HepG2 (cell line): ENCODE results near the gene LRRC8D. TPM values are rescaled to one million over a fixed set of nuclear protein-coding genes. Genes with fewer than 3 reads are reported as not detected.

Experiments
- ATAC-seq: fragments of 200-7000 bp; cut with Tn5 transposase; 3 replicates; pipeline ENCODE4 v1.9.1; 2020; ENCODE audit warnings: mild to moderate bottlenecking, moderate library complexity
- BruUV-seq: library from RNA; stranded (reverse); fragments of 400-500 nt; replicated peaks from 2 replicates; lab custom pipeline; 2021; lab: Mats Ljungman, UMichigan
- CTCF ChIA-PET: fragments of 300-600 bp; formaldehyde crosslinking; extraction: SDS; loops from one replicate; lab custom pipeline; 2021; ENCODE audit warnings: low total read pairs, inconsistent platforms, low intra/inter-chr PET ratio; lab: Yijun Ruan, JAX
- POLR2A ChIA-PET: fragments of 350-600 bp; sonication (Branson Sonifier 250); formaldehyde crosslinking; loops from one replicate; lab custom pipeline; 2020; ENCODE audit warnings: antibody characterized with exemption, inconsistent platforms; lab: Yijun Ruan, JAX
- DNase-seq: peaks from one replicate; pipeline ENCODE4 v3.0.0-alpha.2; 2015; ENCODE audit warnings: low spot score
- FAIRE-seq: peaks from 3 replicates; lab custom pipeline; 2011; peaks lifted over from hg19 to GRCh38; lab: Jason Lieb, UNC
- H2AFZ ChIP-seq: one replicate; pipeline ENCODE4 v1.6.1; 2011; ENCODE audit warnings: low read length, inconsistent platforms
- H3K27ac ChIP-seq: fragments of 300-600 bp; 3 replicates; pipeline ENCODE4 v1.8.0; 2011; ENCODE audit warnings: mixed run types, mild to moderate bottlenecking, mixed read lengths, low read length, inconsistent platforms; ENCODE audit not compliant: insufficient read depth; ENCODE audit errors: extremely low read length
- H3K27me3 ChIP-seq, 2 experiments: fragments of 200-600 bp in 1 of 2; 2 replicates in 1 of 2; 3 replicates in 1 of 2; pipeline versions ENCODE4 v1.6.0 to v1.8.0; 2011; ENCODE audit warnings: low read length in 2 of 2, mild to moderate bottlenecking in 2 of 2, moderate library complexity in 2 of 2, inconsistent platforms in 1 of 2; ENCODE audit not compliant: insufficient read depth in 2 of 2, control insufficient read depth in 1 of 2
- H3K36me3 ChIP-seq, 2 experiments: fragments of 200-600 bp in 1 of 2; replicated peaks in 1 of 2; 2 replicates in 1 of 2; 3 replicates in 1 of 2; pipeline versions ENCODE4 v1.5.1 to v1.8.0; 2011; ENCODE audit warnings: low read length in 2 of 2, inconsistent platforms in 1 of 2; ENCODE audit not compliant: insufficient read depth in 2 of 2, control insufficient read depth in 1 of 2
- H3K4me1 ChIP-seq: 2 replicates; pipeline ENCODE4 v1.5.1; 2012; ENCODE audit warnings: low read length, inconsistent platforms; ENCODE audit not compliant: insufficient read depth
- H3K4me2 ChIP-seq: 2 replicates; pipeline ENCODE4 v1.6.0; 2011; ENCODE audit warnings: low read depth, low read length, inconsistent platforms
- H3K4me3 ChIP-seq, 3 experiments: fragments of 200-600 bp in 1 of 3; sonication (generic), shearing (Covaris generic) in 1 of 3; replicated peaks in 1 of 3; 2 replicates each; pipeline ENCODE4 v1.5.1; 2011 to 2016; ENCODE audit warnings: low read length in 3 of 3, inconsistent platforms in 2 of 3, low read depth in 2 of 3, mild to moderate bottlenecking in 2 of 3, control low read depth in 1 of 3, mixed read lengths in 1 of 3; ENCODE audit not compliant: insufficient read depth in 1 of 3
- H3K79me2 ChIP-seq: one replicate; pipeline ENCODE4 v1.6.1; 2011; ENCODE audit warnings: low read length, inconsistent platforms; ENCODE audit not compliant: insufficient read depth
- H3K9ac ChIP-seq: 2 replicates; pipeline ENCODE4 v1.6.0; 2011; ENCODE audit warnings: mild to moderate bottlenecking, low read depth, low read length, inconsistent platforms; ENCODE audit not compliant: insufficient read depth
- H3K9me3 ChIP-seq: 2 replicates; pipeline ENCODE4 v1.5.1; 2012; ENCODE audit warnings: mild to moderate bottlenecking, low read length
- H4K20me1 ChIP-seq: 2 replicates; pipeline ENCODE4 v1.6.0; 2011; ENCODE audit warnings: inconsistent platforms, mild to moderate bottlenecking, low read length, moderate library complexity; ENCODE audit not compliant: insufficient read depth
- CAMTA2 ChIP-seq: sonication (generic); formaldehyde crosslinking; IDR thresholded peaks from 2 replicates; pipeline ENCODE4 v1.4.0; 2020; ENCODE audit warnings: mild to moderate bottlenecking, missing genetic modification reagents, borderline replicate concordance
- CBX2 ChIP-seq, 2 experiments: fragments of 200-600 bp in 1 of 2; sonication (generic); formaldehyde crosslinking in 1 of 2; IDR thresholded peaks; 2 replicates each; pipeline versions ENCODE4 v1.7.0 to v1.8.1; 2018 to 2022; ENCODE audit warnings: low read depth in 2 of 2, low read length in 1 of 2, mild to moderate bottlenecking in 1 of 2, missing genetic modification reagents in 1 of 2
- EP300 ChIP-seq, 3 experiments: sonication (generic) in 1 of 3; formaldehyde crosslinking in 1 of 3; IDR thresholded peaks; 2 replicates each; pipeline versions ENCODE4 v1.5.1 to v1.6.1; 2011 to 2020; ENCODE audit warnings: low read depth in 2 of 3, low read length in 2 of 3, borderline replicate concordance in 1 of 3, improper control_type of control experiment in 1 of 3, mild to moderate bottlenecking in 1 of 3, missing genetic modification reagents in 1 of 3, moderate library complexity in 1 of 3
- HOMEZ ChIP-seq: IDR thresholded peaks from 2 replicates; pipeline ENCODE4 v1.6.1; 2016; ENCODE audit warnings: low read depth
- HOXA5 ChIP-seq: sonication (generic); formaldehyde crosslinking; IDR thresholded peaks from 2 replicates; pipeline ENCODE4 v1.4.0; 2020; ENCODE audit warnings: missing genetic modification reagents
- KMT2A ChIP-seq: sonication (generic); formaldehyde crosslinking; IDR thresholded peaks from 2 replicates; pipeline ENCODE4 v1.4.0; 2020; ENCODE audit warnings: missing genetic modification reagents
- NFE2L2 ChIP-seq: fragments of 150-350 bp; IDR thresholded peaks from 2 replicates; pipeline ENCODE4 v1.6.1; 2014; ENCODE audit warnings: low read length
- NR2F6 ChIP-seq, 2 experiments: IDR thresholded peaks; 2 replicates each; pipeline ENCODE4 v1.6.1; 2016; ENCODE audit warnings: antibody characterized with exemption in 1 of 2, mild to moderate bottlenecking in 1 of 2
- PRMT3 ChIP-seq: sonication (generic); formaldehyde crosslinking; IDR thresholded peaks from 2 replicates; pipeline ENCODE4 v1.8.1; 2022; ENCODE audit warnings: low read depth, mild to moderate bottlenecking, moderate library complexity, missing genetic modification reagents, borderline replicate concordance
- TFDP1 ChIP-seq: IDR thresholded peaks from 2 replicates; pipeline ENCODE4 v1.6.1; 2016; ENCODE audit warnings: missing compliant biosample characterization, missing genetic modification reagents, borderline replicate concordance
- ZBTB25 ChIP-seq: IDR thresholded peaks from 2 replicates; pipeline ENCODE4 v1.6.1; 2018; ENCODE audit warnings: missing genetic modification reagents
- ZEB1 ChIP-seq: IDR thresholded peaks from 2 replicates; pipeline ENCODE4 v1.6.1; 2012; ENCODE audit warnings: mild to moderate bottlenecking, low read depth, inconsistent platforms; ENCODE audit not compliant: insufficient replicate concordance
- ZFP36L1 ChIP-seq: sonication (generic); formaldehyde crosslinking; IDR thresholded peaks from 2 replicates; pipeline ENCODE4 v1.8.0; 2022; ENCODE audit warnings: mild to moderate bottlenecking, missing genetic modification reagents, moderate library complexity
- ZNF10 ChIP-seq: sonication (generic); formaldehyde crosslinking; IDR thresholded peaks from 2 replicates; pipeline ENCODE4 v1.4.0; 2020; ENCODE audit warnings: mild to moderate bottlenecking, low read depth, missing genetic modification reagents, borderline replicate concordance
- ZNF18 ChIP-seq: sonication (generic); formaldehyde crosslinking; IDR thresholded peaks from 2 replicates; pipeline ENCODE4 v1.8.0; 2022; ENCODE audit warnings: mild to moderate bottlenecking, missing genetic modification reagents; ENCODE audit not compliant: insufficient replicate concordance
- ZNF431 ChIP-seq: sonication (generic); formaldehyde crosslinking; IDR thresholded peaks from 2 replicates; pipeline ENCODE4 v1.9.0; 2022; ENCODE audit warnings: missing genetic modification reagents, low read depth, mild to moderate bottlenecking, borderline replicate concordance
- ZNF772 ChIP-seq: sonication (generic); formaldehyde crosslinking; IDR thresholded peaks from 2 replicates; pipeline ENCODE4 v1.5.0; 2020; ENCODE audit warnings: mild to moderate bottlenecking, missing genetic modification reagents
- ZNF777 ChIP-seq: sonication (generic); formaldehyde crosslinking; IDR thresholded peaks from 2 replicates; pipeline ENCODE4 v1.4.0; 2020; ENCODE audit warnings: missing genetic modification reagents
- WGBS: methylation state at CpG from one replicate; pipeline ENCODE4 v1.1.6; 2017; ENCODE audit warnings: low lambda C conversion rate; 5-methylcytosine and 5-hydroxymethylcytosine counted together
- in situ Hi-C: cut with HindIII; loops from 2 replicates; pipeline ENCODE4 v1.10.0; 2017; ENCODE audit warnings: low pct_unique_long_range_greater_than_20kb; ENCODE audit not compliant: extremely low pct_ligation_motif_present
- intact Hi-C: fragments of 100-400 bp; cut with micrococcal nuclease; formaldehyde crosslinking; loops from one replicate; pipeline ENCODE4 v1.10.0; 2022; ENCODE audit not compliant: unreplicated experiment
- polyA plus RNA-seq, 8 experiments: library from polyadenylated mRNA; depleted of rRNA in 3 of 8; stranded (reverse) in 7 of 8; unstranded in 1 of 8; fragments of >200 nt; fragmentation: Illumina TruSeq in 4 of 8; extraction: Trizol in 4 of 8; gene quantifications; 2 replicates each; pipeline versions ENCODE4 v1.2.1 to v1.2.3, GENCODE V29; 2011 to 2016; ENCODE audit warnings: low read depth in 4 of 8, missing spikeins in 1 of 8, mixed read lengths in 1 of 8; ENCODE audit not compliant: insufficient read depth in 1 of 8
- total RNA-seq, 5 experiments: library from RNA; depleted of rRNA; stranded (reverse); fragments of >200 nt; fragmentation: Illumina TruSeq; extraction: Trizol; gene quantifications; 2 replicates each; pipeline ENCODE4 v1.2.3, GENCODE V29; 2016; ENCODE audit warnings: low read depth in 1 of 5

LRRC8D gene
- total and polyA plus RNA-seq, 2 of the 13 experiments (the other 11 are each of a cell fraction or from before 2014, with no cell fraction given) = 29.9 to 45.5 TPM

- no peak for TF ChIP-seq ZBTB25 (CRISPR knock-in tag)
- TF ChIP-seq HOXA5 (CRISPR knock-in tag) = no peak
- no peak for TF ChIP-seq CAMTA2 (CRISPR knock-in tag)
- TF ChIP-seq NFE2L2 = no peak
- TF ChIP-seq ZNF777 (CRISPR knock-in tag) = no peak
- TF ChIP-seq KMT2A (CRISPR knock-in tag) = no peak
- TF ChIP-seq TFDP1 = no peak
- TF ChIP-seq ZEB1 = no peak
- no peak for TF ChIP-seq ZNF772
- no peak for TF ChIP-seq ZFP36L1 (CRISPR knock-in tag)
- TF ChIP-seq ZNF10 (CRISPR knock-in tag) = no peak
- TF ChIP-seq PRMT3 (CRISPR knock-in tag) = no peak
- TF ChIP-seq HOMEZ (CRISPR knock-in tag) = no peak
- no peak for TF ChIP-seq CBX2 (IDR thresholded peaks at IDR 0.05; ENCODE audit: low read depth, low read length)
- TF ChIP-seq CBX2 (CRISPR knock-in tag; IDR thresholded peaks at IDR 0.05; ENCODE audit: low read depth) = no peak
- no peak for TF ChIP-seq ZNF431 (CRISPR knock-in tag)
- no peak for TF ChIP-seq NR2F6 (IDR thresholded peaks at IDR 0.05)
- TF ChIP-seq NR2F6 (CRISPR knock-in tag; IDR thresholded peaks at IDR 0.05) = no peak
- TF ChIP-seq ZNF18 (CRISPR knock-in tag) = no peak
- no peak for TF ChIP-seq EP300 (IDR thresholded peaks at IDR 0.05; ENCODE audit: low read depth in 2 of 2, low read length in 2 of 2)
- no peak for TF ChIP-seq EP300 (CRISPR knock-in tag; IDR thresholded peaks at IDR 0.05; ENCODE audit: borderline replicate concordance)
- intact Hi-C loops = no loop called here
- no peak overlapping the region for H3K9ac ChIP-seq
- peaks cover 56% of the 10 kb centered on the region for H3K4me1 ChIP-seq
- H3K79me2 ChIP-seq = peaks cover 8% of the 10 kb centered on the region
- POLR2A ChIA-PET = no interaction called here
- no peak overlapping the region for H3K4me3 ChIP-seq
- CTCF ChIA-PET = no interaction called here
- peak overlapping the region; percentile 21 for H3K27ac ChIP-seq
- H3K9me3 ChIP-seq = no peaks in the 10 kb centered on the region
- H3K36me3 ChIP-seq = peaks cover 2 to 15% of the 10 kb centered on the region in 2 experiments; a peak in 4 of 5 replicates
- H3K27me3 ChIP-seq = no peaks in the 10 kb centered on the region
- H4K20me1 ChIP-seq = no peaks in the 10 kb centered on the region; the same call in 1 of the 2 replicates
- ATAC-seq = no peak
- DNase-seq = no peak
- no peak for FAIRE-seq
- H3K4me2 ChIP-seq = no peak overlapping the region
- H2AFZ ChIP-seq = no peak overlapping the region
- WGBS = 96% methylated on average over 4 of the region's 5 CpGs
- in situ Hi-C loops = no loop called here
- no TSS peak for BruUV-seq
Observed at GRCh38 chr1:89927049-89927448, 106.2 kb downstream of the LRRC8D start.
